Stimulated activated CD4-positive, alpha-beta T cell treated with anti-CD3 and anti-CD28 coated beads, Interleukin-2, amount 100 ng/mL, for 24 hours (primary cell): ENCODE data around the gene SPOCD1.
A peak's percentile ranks its signal among the peaks of the same experiment; 100 is the strongest.

Source experiments
- DNase-seq, 2 donors: peaks; one replicate each; pipeline ENCODE4 v3.0.0-alpha.2; 2020

Gene SPOCD1

DNA sequence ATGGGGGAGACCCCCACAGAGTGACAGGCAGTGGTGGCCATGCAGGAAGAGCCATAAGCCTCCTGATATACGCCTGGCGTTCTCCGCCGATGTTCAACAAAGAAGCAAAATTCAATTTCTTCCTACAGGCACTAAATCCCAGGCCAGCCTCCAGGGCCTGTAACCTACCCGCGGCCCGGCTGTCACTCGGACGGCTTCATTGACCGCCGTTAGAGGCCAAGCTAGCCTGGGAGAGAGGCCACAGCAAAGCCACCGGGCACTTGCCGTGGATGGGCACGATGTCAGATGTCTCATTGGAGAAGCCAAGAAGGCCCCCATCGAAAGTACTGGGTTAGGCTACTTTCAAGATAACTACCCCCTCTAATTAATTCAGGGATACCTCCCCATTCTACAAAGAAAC is 61.4 kb downstream of the SPOCD1 start:
- no peak for DNase-seq

DNA sequence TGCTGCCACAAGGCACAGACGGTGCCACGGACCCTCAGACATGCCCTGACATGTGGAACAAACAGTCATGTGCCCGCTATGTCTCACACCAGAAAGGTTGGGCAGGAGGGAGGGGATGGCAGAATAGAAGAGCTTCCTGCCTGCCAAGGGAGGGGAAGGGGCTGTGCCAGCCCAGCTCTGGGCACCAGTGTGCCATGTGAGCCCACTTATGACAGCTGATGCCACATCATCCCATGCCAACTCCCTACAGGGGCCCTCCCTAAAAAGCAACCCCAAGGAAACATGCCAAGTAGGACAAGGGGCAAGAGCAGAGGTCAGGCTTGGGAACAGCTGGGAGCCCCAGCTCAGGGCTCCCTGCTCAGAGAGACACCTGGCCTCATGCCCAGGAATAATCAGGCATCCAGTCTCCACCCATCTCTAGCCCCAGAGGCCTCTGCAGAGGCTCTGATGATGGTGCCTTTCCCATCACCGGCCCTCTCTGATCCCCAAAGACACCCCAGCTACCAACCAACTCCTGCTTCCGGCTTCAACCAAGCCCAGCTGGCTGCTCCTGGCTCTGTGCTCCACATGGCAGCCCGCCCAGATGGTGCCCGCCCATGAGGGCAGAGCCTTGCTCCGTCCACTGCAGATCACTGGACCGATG is 62.0 kb downstream of the SPOCD1 start:
- no peak for DNase-seq

DNA sequence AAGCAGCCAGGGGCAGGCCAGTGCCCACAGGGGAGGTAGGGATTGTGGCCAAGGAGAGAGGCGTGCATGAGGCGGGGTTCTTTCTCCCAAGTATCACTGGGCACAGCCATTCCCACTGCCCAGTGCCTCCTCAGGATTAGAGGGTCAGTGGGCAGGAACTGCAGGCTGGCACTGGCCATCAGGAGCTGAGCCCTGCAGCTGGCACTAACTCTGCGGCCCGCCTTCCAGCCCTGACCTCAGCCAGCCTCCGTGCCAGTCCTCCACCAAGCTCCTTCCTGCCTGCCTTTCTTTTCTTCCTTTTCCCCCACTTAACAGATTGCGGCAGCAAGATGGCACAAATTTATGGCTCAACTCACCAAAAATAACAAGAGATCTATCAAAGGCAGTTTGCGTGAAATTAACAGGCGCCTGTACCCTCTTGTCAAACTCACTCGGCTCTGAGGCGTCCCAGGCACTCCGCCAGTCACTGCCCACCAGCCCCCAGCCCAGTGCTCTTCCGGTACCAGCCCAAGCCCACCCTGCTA is 62.8 kb downstream of the SPOCD1 start:
- DNase-seq, result no peak

DNA sequence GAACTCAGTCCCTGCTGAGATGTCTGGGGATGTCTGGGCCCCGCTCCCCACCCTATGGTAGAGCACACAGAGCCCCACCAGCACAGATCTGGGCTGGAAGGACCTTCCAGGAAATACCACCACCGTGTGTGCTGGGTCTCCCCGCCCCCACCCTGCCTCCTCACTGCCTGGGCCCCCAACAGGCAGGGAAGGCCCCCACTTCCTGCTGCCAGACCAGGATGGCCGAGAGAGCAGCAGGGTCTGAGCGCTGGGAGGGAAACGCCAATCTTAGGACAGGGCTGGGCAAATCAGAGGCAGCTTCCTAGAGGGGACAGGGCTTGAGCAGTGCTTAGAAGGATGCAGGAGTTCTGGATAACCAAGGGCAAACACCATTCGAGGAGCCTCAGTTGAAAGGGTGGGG is 63.6 kb downstream of the SPOCD1 start:
- no peak for DNase-seq

DNA sequence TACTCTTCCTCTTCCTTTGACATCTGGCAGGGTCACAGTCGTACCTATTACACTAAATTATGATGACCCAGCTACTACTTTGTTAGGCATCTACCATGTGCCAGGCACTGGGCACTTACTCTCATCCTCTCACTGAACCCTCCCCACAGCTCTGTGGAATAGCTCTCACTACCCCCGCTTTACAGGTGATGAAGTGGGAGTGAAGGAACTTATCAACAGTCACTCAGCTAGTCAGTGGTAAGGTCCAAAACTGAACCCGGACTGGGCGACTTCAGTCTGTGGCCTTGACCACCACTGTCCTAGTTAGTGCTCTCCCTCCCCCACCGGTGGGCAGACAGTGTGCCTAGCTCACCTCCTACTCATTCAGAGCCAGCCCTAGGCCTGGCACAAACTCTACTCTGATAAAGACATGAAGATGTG is 64.0 kb downstream of the SPOCD1 start:
- DNase-seq, result no peak

DNA sequence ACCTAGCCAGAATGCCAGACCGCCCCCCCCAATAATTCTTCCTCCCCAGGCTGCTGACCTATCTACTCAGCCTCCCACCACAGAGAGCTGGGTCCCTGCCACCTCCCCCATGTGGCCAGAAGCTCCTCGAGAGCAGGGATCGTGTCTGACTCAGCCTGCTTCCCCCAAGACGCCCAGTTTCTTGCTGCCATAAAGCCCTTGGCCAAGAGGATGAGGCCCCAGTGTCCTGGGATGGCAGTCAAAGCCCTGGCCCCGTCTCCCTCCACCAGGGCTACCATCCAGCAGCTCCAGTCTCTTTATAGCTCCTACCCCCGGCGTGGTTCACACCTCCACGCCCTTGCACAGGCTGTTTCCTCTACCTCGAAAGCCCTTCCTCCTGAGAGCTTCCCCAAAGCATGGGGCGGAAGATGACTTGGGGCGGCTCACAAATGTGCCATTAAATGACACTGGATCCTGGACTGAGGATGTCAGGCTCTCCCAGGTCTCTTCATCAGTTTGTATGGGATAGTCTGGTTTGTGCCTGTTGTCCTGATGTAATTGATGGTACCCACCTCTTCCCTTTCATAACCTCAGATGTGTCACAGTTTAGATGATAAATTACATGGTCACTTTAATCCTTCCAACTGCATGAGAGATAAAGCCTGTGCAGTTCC is 64.8 kb downstream of the SPOCD1 start:
- no peak for DNase-seq

DNA sequence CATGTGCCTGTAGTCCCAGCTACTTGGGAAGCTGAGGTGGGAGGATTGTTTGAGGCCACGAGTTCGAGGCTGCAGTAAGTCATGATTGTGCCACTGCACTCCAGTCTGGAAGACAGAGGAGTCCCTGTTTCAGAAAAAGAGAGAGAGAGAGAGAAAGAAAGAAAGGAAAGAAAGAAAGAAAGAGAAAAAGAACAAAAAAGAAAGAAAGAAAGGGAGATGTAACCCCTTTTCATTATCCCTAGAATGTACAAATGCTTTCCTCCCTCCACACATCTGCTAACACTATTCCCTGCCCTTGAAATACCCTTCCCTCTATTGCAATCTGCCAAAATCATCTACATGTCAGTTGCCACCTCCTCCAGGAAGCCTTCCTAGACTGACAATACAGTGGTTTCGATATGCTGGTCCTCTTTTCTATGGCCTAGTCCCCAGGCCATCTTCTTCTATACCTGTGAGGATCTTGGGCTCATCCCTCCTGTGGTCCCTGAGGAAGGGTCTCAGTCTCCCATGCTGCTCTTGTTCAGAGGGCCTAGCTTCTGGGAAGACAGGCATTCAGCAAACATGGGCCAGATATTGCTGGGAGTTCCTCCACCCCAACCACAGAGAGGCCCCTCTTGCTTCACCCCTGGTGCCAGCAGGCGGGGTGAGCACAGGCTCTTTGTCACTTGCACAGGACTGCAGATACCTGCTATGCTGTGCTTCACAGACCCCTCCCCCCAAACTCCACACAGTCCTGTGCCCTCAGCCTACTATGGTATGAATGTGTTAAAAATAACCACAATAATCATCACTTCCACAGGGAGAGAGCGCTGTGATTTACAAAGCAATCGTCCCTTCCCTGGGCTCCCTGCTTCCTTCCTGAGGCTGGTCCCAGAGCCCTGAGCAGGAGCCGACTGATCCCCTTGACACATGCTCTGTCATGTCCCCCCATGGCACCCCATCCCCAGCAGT is 65.8 kb downstream of the SPOCD1 start:
- DNase-seq, result no peak

DNA sequence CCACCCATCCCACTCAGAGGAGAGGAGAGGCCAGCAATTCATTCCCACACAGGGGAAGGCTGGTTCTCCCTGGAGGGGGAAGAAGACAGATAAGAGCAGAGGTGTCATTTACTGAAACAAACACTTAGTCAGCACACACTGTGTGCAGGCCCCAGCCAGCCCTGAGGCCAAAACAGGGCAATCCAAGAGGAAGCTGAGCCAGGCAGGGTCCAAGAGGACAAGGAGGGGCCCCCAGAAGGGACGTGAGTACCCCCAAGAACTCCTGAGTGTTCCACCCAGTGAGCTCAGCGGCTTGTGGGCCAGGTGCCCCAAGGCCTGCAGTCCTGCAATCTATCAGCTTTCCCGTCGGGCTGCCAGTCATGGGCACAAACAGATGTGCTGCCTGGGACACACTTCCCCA is 67.5 kb downstream of the SPOCD1 start:
- no peak for DNase-seq

DNA sequence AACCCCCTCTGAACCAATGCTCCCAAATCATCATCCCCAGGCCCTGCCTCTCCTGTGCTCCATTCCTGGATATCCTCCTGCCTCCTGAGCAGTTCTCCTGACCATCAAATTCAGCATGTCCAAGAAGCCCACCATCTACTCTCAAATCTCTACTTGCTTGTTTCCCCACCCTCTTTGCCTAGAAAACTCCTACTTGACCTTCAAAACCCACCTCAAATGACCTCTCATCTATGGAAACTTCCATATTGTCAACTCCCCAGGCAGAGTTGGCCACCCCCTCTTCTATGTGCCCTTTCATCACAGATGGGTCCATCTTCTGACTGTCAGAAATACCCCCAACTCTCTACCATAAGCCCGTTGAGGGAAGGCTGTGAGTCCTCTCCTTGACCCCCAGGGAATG is 68.5 kb downstream of the SPOCD1 start:
- DNase-seq, result no peak

DNA sequence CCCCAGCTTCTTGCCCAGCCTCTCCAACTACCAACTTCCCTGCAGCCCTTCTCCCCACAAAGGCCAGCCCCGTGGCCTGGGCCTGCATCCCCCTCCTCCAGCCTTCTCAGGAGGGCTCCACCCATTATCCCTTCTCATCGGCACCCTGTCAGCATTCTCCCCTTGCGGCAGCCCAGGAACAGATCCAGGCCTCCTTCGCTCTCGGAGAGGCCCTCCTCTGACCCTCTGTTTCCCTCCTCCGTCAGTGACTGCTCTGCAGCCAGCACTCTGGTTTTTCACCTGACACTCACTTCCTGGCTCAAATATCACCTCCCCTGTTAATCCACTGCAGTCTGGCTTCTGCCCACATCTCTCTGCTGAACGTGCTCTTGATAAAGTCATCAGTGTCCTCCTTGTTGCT is 69.1 kb downstream of the SPOCD1 start:
- DNase-seq, result no peak

DNA sequence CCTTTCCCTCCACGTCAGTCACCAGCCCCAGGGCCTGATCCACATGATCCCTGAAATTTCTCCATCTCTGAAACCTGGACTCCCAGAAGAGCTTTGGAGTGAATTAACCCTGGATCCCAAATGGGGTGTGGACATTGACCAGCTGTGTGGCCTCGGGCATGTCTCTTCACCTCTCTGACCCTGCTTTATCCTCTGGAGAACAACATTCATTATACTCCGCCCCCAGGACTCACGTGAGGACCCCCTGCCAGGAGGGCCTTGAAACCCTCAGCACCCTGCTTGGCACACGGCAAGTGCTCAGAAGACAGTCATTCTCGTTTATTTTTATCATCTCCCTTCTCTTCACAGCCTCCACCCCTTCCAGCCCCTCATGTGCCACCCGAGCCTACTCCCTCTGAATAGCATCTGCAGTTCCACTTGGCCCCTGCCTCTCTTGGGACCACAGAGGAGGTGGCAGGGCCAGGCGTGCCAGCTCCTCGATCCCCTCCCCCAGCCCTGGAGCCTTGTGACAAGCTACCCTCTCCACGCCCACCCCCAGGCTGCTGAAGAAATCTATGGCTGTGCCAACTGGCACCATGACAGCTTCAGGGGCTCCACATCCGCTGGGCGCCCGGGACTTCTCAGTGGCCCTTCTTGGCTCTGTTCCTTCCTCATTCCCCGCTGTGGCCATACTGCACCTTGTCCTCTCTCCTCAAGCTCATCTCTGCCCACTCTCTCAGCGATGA is 69.7 kb downstream of the SPOCD1 start:
- DNase-seq, result no peak

DNA sequence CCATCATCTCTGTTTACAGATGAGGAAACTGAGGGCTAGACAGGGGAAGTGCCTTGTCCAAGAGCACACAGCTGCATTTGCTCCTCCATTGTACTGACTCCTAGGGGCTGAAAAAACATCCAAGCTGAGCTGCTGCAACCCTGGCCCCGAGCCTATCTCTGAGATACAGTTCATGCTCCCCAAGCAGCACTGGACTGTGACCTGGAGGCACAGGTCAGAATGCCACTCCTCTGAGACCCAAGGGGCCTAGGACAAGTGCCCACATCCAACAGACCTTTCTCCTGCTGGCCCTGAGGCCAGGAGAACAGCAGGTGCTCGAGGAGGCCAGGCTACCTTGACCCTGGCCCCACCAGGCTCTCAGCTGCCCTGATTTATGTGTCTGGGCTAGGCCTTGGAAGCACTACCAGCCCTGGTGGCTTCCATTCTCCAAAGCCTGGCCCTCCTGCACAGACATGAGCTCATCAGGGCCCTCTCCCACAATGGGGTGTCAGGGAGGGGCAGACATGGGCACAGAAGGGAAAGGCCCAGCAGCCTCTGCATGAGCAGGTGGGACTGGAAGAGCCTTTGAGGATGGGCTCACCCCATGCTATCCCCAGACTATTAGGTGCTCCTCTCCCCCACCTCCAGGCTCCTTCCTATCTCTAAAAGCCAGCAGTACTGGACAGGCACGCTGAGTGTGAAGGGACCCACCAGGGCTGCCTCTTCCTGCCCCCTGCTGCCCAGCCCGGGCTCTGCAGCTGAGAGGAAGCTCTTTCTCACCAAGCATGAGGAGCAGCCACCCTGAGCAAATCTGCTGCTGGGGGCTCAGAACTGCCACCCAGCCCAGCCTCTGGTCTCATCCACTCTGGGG is 70.5 kb downstream of the SPOCD1 start:
- DNase-seq, result peak; percentile 53 to 69

DNA sequence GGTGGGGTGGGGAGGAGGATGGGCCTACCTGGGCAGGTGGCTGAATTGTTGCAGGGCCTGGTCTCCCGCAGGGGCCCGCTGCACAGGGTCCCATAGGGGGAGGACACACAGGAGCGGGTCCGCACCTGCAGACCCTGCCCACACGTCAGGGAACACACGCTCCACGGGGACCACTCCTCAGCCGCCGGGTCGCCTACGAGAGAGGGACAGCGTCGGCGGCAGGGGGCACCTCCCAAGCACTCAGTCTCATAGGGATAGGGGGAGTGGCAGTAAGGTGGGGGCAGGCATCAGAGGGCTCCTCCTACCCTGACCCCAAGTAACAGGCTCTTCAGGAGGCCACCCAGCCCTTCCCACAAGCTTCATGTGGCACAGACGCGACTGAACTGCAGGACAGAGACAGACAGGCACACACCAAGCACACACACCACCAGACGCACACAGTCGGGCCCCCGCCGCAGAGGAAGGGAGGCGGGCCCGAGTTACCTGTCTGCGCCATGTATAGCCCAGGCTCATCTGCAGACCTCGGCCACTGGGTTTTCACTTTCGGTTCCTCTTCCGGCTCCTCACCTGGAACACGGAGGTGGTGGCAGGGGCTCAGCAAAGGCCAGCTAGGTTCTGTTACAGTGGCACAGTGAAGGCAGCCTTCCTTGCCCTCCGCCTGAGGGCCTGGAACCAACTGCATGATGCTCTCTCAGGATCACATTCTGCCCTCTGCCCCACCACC is 71.5 kb downstream of the SPOCD1 start:
- DNase-seq, result no peak

DNA sequence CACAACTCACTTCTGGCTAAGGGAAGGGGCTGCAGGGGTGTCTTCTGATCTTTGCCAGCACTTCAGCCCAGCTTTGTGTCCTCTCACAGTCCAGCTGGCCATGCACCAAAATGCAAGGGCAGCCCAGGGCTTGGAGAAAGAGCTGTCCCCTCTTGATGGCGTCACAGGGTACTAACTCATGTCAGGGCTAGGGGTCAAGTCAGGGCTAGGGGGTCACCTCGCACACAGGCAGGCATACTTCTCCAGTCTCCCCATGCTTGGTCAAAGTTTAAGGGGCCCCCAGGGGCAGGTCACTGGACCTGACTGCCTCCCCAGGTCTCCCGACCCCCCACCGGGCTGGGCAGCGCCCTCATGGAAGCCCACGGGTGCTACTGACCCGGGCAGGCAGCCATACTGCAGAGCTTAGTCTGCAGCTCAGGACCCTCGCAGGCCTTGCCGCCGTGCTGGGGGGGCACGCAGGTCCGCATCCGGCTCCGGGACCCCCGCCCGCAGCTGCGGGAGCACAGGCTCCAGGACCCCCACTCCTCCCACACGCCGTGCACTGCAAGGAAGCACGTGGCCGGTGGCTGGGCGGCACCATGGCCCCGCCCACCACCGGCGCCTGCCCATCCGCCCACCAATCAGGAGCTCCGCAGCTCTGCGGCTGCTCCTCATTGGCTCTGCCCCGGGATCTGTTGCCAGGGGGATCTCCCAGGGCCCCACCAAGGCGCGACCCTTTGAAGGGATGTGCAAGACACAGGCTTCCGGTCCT is 73.2 kb downstream of the SPOCD1 start:
- DNase-seq, result no peak
